ENCODE results near the gene RAMP1. TPM values are rescaled to one million over a fixed set of nuclear protein-coding genes. Genes with fewer than 3 reads are reported as not detected.

Gene RAMP1
- total RNA-seq, 2 experiments from 2014 or later = 0.64 to 3.9 TPM

DNA sequence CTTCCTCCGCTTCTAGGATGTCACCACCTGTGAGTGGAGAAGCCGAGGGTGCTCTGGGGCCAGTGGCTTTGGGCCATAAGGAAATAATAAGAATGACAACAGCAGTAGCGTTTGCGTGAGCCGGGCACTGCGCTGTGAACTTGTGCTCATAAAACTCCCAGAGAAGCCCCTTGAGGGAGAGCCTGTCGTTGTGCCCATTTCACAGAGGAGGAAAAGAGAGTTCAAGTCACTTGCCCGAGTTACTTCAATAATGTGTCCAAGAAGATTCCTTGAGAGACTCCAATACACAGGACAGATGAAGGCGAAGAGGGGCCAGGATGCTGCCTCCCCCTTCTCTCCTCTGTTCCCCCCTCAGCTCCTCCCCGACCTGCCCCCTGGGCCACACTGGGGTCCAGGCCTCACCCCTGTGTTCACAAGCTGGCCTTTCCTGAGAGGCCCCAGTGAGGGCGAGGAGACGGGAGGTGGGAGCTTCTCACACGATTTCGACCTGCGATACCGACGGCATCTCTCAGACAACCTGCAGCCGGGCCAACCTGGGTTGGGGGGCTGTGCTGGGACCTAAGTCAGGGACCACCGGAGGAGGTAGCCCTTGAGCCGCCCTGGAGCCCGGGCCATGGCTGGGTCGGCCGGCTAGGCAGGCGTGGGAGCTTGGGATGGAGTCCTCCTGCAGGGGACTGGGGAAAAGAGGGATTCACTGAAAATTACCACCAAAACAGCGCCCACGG is 53.9 kb downstream of the RAMP1 start:
- no peak for ATAC-seq
- Mint-ChIP-seq H3K4me3 (no peak overlapping the region), H3K4me1 (no peaks in the 10 kb centered on the region), H3K9me3 (ENCODE audit: low read depth) (peaks cover 9% of the 10 kb centered on the region), H3K27me3 (no peaks in the 10 kb centered on the region), H3K36me3 (peaks cover 1% of the 10 kb centered on the region), H3K27ac (no peak overlapping the region)
- DNase-seq = no peak
- CTCF ChIA-PET = interaction anchor here (1.3 kb wide), 1 partner anchor 10 kb away, joined by 5 read pairs; no protein-coding TSS in a partner anchor

DNA sequence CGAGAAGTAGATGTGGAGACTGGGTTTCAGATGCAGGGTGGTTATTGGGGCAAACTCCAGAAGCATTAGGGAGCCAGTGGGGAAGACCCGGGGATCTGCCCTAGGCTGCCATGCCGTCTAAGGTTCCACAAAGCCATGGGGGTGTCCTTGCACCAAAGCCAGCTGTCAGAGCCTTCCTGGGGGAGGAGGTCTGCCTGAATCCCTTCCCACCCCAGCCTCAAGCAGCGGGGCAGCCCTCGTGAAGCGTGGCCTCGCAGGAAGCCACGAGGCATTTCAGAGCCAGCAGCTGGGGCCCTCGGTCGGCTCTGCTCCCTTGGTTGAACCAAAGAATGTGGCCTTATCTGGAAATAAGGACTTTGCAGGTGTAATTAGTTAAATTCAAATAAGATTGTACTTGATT is 56.2 kb downstream of the RAMP1 start:
- H3K27ac Mint-ChIP-seq = no peak overlapping the region
- CTCF ChIA-PET = no interaction called here
- ATAC-seq = no peak
- H3K4me1 Mint-ChIP-seq = no peaks in the 10 kb centered on the region
- peaks cover 3% of the 10 kb centered on the region for H3K9me3 Mint-ChIP-seq (ENCODE audit: low read depth)
- H3K27me3 Mint-ChIP-seq = no peaks in the 10 kb centered on the region
- no peak overlapping the region for H3K4me3 Mint-ChIP-seq
- H3K36me3 Mint-ChIP-seq = no peaks in the 10 kb centered on the region
- no peak for DNase-seq

DNA sequence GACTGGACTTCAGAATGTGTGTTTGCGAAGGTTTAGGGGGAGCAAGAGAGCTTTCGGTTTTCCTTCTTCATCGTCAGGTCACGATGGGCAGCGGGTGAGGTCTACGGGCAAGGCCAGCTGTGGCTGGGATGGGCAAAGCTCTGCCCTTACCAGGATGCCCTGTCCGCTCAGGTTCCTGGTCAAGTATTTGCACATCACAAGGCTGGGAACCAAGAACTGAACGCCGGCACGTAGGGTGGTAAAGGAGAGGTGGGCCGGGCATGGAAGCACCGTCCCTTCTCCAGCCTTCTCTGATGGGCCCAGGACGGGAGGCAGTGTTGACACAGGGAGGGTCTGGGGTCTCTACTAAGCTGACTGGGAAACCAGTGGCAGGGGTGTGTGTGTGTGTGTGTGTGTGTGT is 56.9 kb downstream of the RAMP1 start:
- no peak for DNase-seq
- H3K4me3 Mint-ChIP-seq = no peak overlapping the region
- CTCF ChIA-PET = interaction anchor here (0.6 kb wide), 1 partner anchor 162 kb away, joined by 3 read pairs; no protein-coding TSS in a partner anchor
- no peaks in the 10 kb centered on the region for H3K9me3 Mint-ChIP-seq (ENCODE audit: low read depth)
- H3K36me3 Mint-ChIP-seq = no peaks in the 10 kb centered on the region
- no peak for ATAC-seq
- no peaks in the 10 kb centered on the region for H3K27me3 Mint-ChIP-seq
- H3K27ac Mint-ChIP-seq = no peak overlapping the region
- no peaks in the 10 kb centered on the region for H3K4me1 Mint-ChIP-seq

DNA sequence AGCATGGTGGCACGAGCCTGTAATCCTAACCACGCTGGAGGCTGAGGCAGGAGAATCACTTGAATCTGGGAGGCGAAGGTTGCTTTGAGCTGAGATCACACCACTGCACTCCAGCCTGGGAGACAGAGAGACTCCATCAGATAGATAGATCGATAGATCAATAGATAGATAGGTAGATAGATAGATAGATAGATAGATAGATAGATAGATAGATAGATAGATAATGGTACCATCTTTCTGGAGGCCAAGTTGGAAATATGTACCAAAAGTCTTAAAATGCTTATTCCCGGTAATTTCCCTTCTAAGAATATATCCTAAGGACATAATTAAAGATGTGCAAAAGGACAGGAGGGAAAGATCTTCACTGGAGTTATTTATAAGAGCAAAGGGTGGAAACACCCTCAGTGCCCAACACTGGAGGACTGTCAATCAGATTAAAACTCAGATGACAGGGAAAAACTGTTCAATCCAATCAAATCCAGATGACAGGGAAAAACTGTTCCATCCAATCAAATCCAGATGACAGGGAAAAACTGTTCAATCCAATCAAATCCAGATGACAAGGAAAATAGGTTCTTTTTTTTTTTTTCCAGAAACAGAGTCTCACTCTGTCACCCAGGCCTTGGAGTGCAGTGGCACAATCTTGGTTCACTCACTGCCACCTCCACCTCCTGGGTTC is 58.4 kb downstream of the RAMP1 start:
- H3K4me1 Mint-ChIP-seq = no peaks in the 10 kb centered on the region
- H3K4me3 Mint-ChIP-seq = no peak overlapping the region
- DNase-seq = no peak
- ATAC-seq = no peak
- no peaks in the 10 kb centered on the region for H3K9me3 Mint-ChIP-seq (ENCODE audit: low read depth)
- no peaks in the 10 kb centered on the region for H3K36me3 Mint-ChIP-seq
- CTCF ChIA-PET = no interaction called here
- no peak overlapping the region for H3K27ac Mint-ChIP-seq
- no peaks in the 10 kb centered on the region for H3K27me3 Mint-ChIP-seq

DNA sequence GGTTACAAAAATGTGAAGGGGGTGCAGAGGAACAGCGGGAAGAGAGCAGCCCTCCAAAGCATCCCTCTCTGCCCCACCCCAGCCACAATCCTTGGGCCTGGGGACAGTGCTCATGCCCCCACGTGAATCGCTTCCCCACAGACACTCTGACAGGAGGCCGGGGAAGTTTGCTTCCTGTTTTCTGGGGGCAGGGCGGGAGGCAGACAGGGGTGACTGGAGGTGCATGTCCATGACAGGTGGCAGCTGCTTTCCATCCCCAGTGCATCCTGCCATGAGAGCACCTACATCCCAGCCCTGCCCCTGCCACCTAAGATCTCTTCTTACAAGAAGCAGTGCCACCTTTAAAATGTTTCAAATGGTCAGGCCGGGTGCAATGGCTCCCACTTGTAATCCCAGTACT is 60.2 kb downstream of the RAMP1 start:
- no peak for DNase-seq
- Mint-ChIP-seq H3K9me3 (ENCODE audit: low read depth) (no peaks in the 10 kb centered on the region), H3K36me3 (no peaks in the 10 kb centered on the region), H3K4me1 (peaks cover 2% of the 10 kb centered on the region), H3K4me3 (no peak overlapping the region), H3K27ac (no peak overlapping the region), H3K27me3 (no peaks in the 10 kb centered on the region)
- ATAC-seq = no peak
- CTCF ChIA-PET = no interaction called here

DNA sequence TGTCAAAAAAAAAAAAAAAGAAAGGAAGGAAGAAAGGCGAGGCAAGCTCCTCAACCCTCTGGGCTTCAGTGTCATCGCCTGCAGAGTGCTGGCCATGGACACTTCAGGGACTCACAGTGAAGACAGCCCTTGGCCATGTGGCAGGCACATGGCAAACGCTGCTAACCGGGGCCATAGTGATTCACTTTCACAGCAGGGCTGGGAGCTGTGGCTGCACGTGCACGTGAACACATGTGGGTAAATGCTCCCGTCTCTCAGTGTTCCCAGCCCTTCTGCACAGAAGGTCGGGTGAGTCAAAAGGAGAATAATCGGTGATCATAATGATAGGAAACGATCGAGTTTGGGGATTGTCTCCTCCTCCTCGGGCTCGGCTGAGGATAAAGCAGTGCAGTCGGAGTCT is 61.2 kb downstream of the RAMP1 start:
- no peaks in the 10 kb centered on the region for H3K36me3 Mint-ChIP-seq
- no peak overlapping the region for H3K4me3 Mint-ChIP-seq
- ATAC-seq = no peak
- H3K4me1 Mint-ChIP-seq = peaks cover 3% of the 10 kb centered on the region
- DNase-seq = no peak
- H3K27ac Mint-ChIP-seq = no peak overlapping the region
- H3K27me3 Mint-ChIP-seq = no peaks in the 10 kb centered on the region
- CTCF ChIA-PET = interaction anchor here (0.7 kb wide), 1 partner anchor 70 kb away, joined by 3 read pairs; no protein-coding TSS in a partner anchor
- H3K9me3 Mint-ChIP-seq (ENCODE audit: low read depth) = no peaks in the 10 kb centered on the region

DNA sequence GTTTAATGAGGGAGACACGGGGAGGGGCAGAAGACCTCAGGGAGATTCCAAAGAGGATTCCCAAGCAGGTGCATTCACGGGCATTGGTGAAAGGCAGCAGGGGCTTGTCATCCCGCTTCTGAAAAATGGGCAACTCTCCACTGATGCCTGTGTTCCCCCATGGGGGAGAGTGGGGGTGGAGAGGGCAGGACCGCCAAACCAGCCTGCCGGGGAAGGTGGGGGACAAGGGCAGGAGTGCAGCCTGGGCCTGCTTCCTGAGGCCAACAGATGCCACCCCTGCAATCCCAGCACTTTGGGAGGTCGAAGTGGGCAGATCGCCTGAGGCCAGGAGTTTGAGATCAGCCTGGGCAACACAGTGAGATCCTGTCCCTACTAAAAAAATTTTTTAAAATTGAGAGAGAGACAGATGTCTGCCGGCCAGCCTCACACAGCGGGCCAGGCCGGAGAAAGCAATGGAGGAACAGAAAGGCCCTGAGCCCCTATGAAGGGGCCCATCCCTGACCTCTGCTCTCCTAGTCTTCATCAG is 62.6 kb downstream of the RAMP1 start:
- no peaks in the 10 kb centered on the region for H3K27me3 Mint-ChIP-seq
- no peaks in the 10 kb centered on the region for H3K36me3 Mint-ChIP-seq
- no peak overlapping the region for H3K27ac Mint-ChIP-seq
- H3K4me3 Mint-ChIP-seq = no peak overlapping the region
- CTCF ChIA-PET = interaction anchor here (1.6 kb wide), 1 partner anchor 9 kb away, joined by 5 read pairs; no protein-coding TSS in a partner anchor
- H3K9me3 Mint-ChIP-seq (ENCODE audit: low read depth) = no peaks in the 10 kb centered on the region
- no peak for ATAC-seq
- DNase-seq = no peak
- peaks cover 7% of the 10 kb centered on the region for H3K4me1 Mint-ChIP-seq

DNA sequence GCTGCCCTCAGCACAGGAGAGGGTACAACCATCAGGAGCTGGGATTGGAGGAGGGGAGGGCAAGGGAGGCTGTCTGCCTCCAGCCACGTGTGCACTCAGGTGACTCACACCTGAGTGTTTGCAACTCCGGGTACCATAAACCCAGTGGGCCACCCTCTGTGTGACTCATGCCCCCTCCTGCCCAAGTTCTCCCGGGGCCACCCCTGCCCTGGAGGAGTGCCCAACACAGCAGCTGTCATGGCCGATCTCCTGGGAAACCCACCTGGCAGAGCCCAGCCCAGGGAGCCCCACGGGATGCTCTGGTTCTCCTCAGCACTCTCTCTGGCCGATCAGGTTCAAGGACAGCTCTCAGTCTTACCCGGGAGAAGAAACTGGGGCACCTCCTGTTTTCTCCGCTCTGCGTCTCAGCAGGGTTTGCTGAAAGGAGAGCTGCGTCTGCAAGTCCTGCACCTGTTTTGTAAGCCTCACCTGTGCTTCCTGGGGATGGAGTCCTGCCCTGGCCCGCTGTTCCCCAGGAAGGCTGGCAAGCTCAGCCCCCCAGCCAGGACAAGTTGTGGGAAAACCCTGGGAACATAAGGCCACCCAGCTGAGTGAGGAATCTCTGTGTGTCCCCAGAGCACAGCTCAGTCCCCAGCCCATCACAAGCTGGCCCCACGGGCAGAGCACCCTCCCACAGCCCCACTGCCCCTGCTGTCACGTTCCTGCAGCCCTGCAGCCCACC is 63.4 kb downstream of the RAMP1 start:
- no peak for DNase-seq
- Mint-ChIP-seq H3K4me1 (peaks cover 7% of the 10 kb centered on the region), H3K36me3 (no peaks in the 10 kb centered on the region), H3K9me3 (ENCODE audit: low read depth) (no peaks in the 10 kb centered on the region), H3K27me3 (no peaks in the 10 kb centered on the region), H3K4me3 (no peak overlapping the region), H3K27ac (no peak overlapping the region)
- no peak for ATAC-seq
- CTCF ChIA-PET = interaction anchor here (0.9 to 2.2 kb wide), 15 partner anchors 9 to 217 kb away, joined by 3 to 7 read pairs (median 4); no protein-coding TSS in a partner anchor

DNA sequence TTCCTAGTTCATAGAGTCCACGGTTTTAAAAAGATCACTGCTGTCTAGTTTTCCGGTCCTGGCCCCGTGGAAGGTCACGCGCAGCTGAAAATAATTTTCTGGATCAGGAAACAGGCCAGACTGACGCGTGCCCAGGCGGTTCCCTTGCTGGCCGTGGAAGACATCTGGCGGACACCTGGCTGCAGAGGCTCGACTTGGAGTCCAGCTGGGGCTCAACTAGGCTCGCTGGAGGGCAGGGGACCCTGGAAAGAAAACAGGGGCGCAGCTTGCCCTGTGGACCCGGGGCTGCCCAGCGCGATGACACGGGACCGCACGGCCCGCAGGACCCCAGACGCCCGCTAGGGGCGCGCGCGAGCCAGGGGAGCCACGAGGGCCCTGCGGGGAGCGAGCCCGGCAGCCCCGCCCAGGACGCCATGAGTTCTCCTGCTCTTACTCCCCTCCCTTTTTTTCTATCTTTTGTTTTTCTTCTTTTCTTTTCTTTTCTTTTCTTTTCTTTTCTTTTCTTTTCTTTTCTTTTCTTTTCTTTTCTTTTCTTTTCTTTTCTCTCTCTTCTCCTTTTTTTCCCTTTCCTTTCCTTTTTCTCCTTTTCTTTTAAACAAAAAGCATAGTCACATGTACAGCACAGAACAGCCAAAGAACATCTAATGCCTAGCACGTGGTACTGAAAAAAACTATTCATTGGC is 64.2 kb downstream of the RAMP1 start:
- CTCF ChIA-PET = interaction anchor here (0.9 to 2.2 kb wide), 16 partner anchors 8 to 216 kb away, joined by 3 to 7 read pairs (median 4); no protein-coding TSS in a partner anchor
- peak; percentile 98 for ATAC-seq
- H3K4me1 Mint-ChIP-seq = peaks cover 7% of the 10 kb centered on the region
- H3K36me3 Mint-ChIP-seq = no peaks in the 10 kb centered on the region
- H3K9me3 Mint-ChIP-seq (ENCODE audit: low read depth) = peaks cover under 1% of the 10 kb centered on the region
- no peak overlapping the region for H3K4me3 Mint-ChIP-seq
- H3K27ac Mint-ChIP-seq = no peak overlapping the region
- no peaks in the 10 kb centered on the region for H3K27me3 Mint-ChIP-seq
- peak; percentile 77 for DNase-seq

DNA sequence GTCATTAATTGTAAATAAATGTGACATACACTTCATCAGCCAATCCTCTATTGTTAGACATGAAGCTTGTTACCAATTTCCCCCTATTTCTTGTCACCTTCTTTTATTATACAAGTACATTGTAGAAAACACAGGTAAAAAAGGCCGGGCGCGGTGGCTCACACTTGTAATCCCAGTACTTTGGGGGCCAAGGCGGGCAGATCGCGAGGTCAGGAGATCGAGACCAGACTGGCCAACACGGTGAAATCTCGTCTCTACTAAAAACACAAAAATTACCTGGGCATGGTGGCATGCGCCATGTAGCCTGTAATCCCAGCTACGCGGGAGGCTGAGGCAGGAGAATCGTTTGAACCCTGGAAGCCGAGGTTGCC is 64.7 kb downstream of the RAMP1 start:
- no peaks in the 10 kb centered on the region for H3K27me3 Mint-ChIP-seq
- peaks cover 7% of the 10 kb centered on the region for H3K4me1 Mint-ChIP-seq
- no peak for ATAC-seq
- H3K27ac Mint-ChIP-seq = no peak overlapping the region
- H3K4me3 Mint-ChIP-seq = no peak overlapping the region
- no peak for DNase-seq
- CTCF ChIA-PET = interaction anchor here (1.0 to 2.2 kb wide), 7 partner anchors 9 to 216 kb away, joined by 3 to 7 read pairs (median 5); no protein-coding TSS in a partner anchor
- H3K9me3 Mint-ChIP-seq (ENCODE audit: low read depth) = peaks cover 2% of the 10 kb centered on the region
- no peaks in the 10 kb centered on the region for H3K36me3 Mint-ChIP-seq

DNA sequence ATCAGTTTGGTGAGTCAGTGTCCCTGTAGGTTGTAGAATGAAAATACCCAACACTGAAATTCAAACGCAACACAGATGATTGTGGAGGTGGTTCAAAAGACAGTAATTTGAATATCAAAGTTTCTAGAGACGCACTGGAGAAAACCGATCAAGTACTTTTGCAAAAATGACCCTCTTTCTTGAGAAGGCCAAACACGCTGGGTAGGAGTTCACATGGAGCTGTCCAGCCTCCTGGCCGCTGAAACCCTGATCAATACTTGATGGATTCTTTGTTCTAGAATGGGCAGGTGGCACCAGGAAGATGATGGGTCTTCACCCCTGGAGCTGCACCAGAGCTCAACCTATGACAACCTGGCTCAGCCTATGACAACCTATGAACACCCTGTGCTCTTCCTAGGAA is 67.7 kb downstream of the RAMP1 start:
- Mint-ChIP-seq H3K9me3 (ENCODE audit: low read depth) (peaks cover 2% of the 10 kb centered on the region), H3K4me3 (no peak overlapping the region), H3K4me1 (peaks cover 7% of the 10 kb centered on the region), H3K27me3 (no peaks in the 10 kb centered on the region), H3K36me3 (peaks cover 2% of the 10 kb centered on the region), H3K27ac (no peak overlapping the region)
- ATAC-seq (no peak), DNase-seq (no peak)
- CTCF ChIA-PET = interaction anchor here (0.6 to 0.8 kb wide), 2 partner anchors 155 to 197 kb away, joined by 3 read pairs; no protein-coding TSS in a partner anchor

DNA sequence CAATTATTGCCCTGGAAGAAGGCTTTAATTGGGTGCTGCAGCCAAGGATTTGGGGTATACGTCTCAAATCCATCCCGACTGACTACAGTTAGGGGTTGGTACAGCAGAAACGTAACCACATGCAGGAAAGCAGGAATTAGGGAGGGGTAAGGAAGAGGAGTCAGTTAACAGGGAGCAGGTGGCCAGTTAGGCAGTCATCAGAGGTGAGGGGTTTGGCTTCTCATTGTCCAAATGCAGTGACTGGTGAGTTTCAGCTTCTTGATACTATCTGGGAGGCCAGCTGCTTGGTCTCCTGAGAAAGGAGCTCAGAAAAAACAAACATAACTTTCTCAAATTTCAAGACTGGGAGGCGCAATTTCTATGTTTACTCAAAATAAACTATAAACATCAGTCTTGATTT is 68.6 kb downstream of the RAMP1 start:
- Mint-ChIP-seq H3K36me3 (peaks cover 2% of the 10 kb centered on the region), H3K27ac (no peak overlapping the region), H3K4me1 (peaks cover 9% of the 10 kb centered on the region), H3K9me3 (ENCODE audit: low read depth) (peaks cover 2% of the 10 kb centered on the region), H3K27me3 (no peaks in the 10 kb centered on the region), H3K4me3 (no peak overlapping the region)
- no peak for ATAC-seq
- no peak for DNase-seq
- CTCF ChIA-PET = no interaction called here

DNA sequence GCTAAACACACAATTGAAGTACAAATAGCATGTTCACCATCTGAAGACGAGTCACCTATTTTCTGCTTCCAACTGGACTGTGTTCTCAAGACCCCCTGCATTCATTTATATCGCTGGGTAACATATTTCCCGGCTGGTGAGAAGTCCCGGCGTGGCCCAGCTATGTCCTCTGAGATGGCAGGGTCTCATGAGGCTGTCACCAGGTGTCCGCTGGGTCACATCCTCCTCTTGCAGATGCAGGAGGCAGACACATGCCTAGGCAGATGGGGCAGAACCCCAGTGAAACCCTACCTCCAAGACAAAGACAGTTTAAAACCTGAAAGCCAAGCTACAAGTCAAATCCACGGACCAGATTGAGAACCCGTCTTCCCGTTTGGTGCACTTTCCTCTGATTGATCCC is 70.6 kb downstream of the RAMP1 start:
- Mint-ChIP-seq H3K9me3 (ENCODE audit: low read depth) (peaks cover 2% of the 10 kb centered on the region), H3K4me3 (no peak overlapping the region), H3K4me1 (peaks cover 6% of the 10 kb centered on the region), H3K27me3 (no peaks in the 10 kb centered on the region), H3K36me3 (peaks cover 2% of the 10 kb centered on the region), H3K27ac (no peak overlapping the region)
- DNase-seq (no peak), ATAC-seq (no peak)
- CTCF ChIA-PET = no interaction called here
